Measurements from ENCODE around the gene ALPG.
"Not testable (repeated sequence)": the region's sequence is repeated elsewhere in the genome, so short reads cannot be mapped to it uniquely, and the experiment has no call there.

GRCh38 chr2:232423407-232423806 is 16.8 kb downstream of the ALPG start:
- not testable (repeated sequence) for TF ChIP-seq CTCF (IDR thresholded peaks at IDR 0.05; ENCODE audit: insufficient read depth, low read length, poor library complexity, severe bottlenecking); EZH2phosphoT487 (conservative IDR thresholded peaks at IDR 0.05; ENCODE audit: low read length)
